SK-N-SH (cell line): ENCODE data around the gene ARHGAP15. TPM values are rescaled to one million over a fixed set of nuclear protein-coding genes. Genes with fewer than 3 reads are reported as not detected.

Source experiments
- CTCF ChIA-PET: fragments of 300-600, 350-600 bp; formaldehyde crosslinking; extraction: SDS; loops from one replicate; lab custom pipeline; 2021; lab: Yijun Ruan, JAX
- POLR2A ChIA-PET: fragments of 350-600 bp; sonication (Branson Sonifier 250); formaldehyde crosslinking; extraction: SDS; loops from one replicate; lab custom pipeline; 2020; ENCODE audit warnings: antibody characterized with exemption, inconsistent platforms; lab: Yijun Ruan, JAX
- DNase-seq: peaks from one replicate; pipeline ENCODE4 v3.0.0; 2012
- H2AFZ ChIP-seq: fragments of 200-600 bp; sonication (generic); 2 replicates; pipeline ENCODE4 v1.8.1; 2016; ENCODE audit warnings: antibody characterized with exemption, mild to moderate bottlenecking, low read depth
- H3F3A ChIP-seq: fragments of 200-600 bp; sonication (generic); replicated peaks from 2 replicates; pipeline ENCODE3; 2016; ENCODE audit warnings: antibody characterized with exemption, mild to moderate bottlenecking; ENCODE audit not compliant: insufficient read depth
- H3K27ac ChIP-seq, 2 experiments: fragments of 200-500 bp in 1 of 2; fragments of 200-600 bp in 1 of 2; sonication (Bioruptor generic) in 1 of 2; sonication (generic), shearing (Covaris generic) in 1 of 2; 2 replicates each; pipeline versions ENCODE4 v1.5.1 to v1.6.1; 2014 to 2016; ENCODE audit warnings: low read depth in 2 of 2, inconsistent platforms in 1 of 2, low read length in 1 of 2, mild to moderate bottlenecking in 1 of 2, mixed read lengths in 1 of 2
- H3K27me3 ChIP-seq: fragments of 200-600 bp; sonication (generic), shearing (Covaris generic); 2 replicates; pipeline ENCODE4 v1.6.1; 2016; ENCODE audit warnings: mixed run types; ENCODE audit not compliant: insufficient read depth
- H3K36me3 ChIP-seq, 2 experiments: fragments of 200-500 bp in 1 of 2; fragments of 200-600 bp in 1 of 2; sonication (Bioruptor generic) in 1 of 2; sonication (generic) in 1 of 2; replicated peaks in 1 of 2; 2 replicates each; pipeline versions ENCODE3 to v1.5.1; 2014 to 2016; ENCODE audit warnings: low read length in 1 of 2, mild to moderate bottlenecking in 1 of 2; ENCODE audit not compliant: insufficient read depth in 2 of 2, control insufficient read depth in 1 of 2
- H3K4me1 ChIP-seq, 2 experiments: fragments of 200-500 bp in 1 of 2; fragments of 200-600 bp in 1 of 2; sonication (Bioruptor generic) in 1 of 2; sonication (generic), shearing (Covaris generic) in 1 of 2; 2 replicates each; pipeline versions ENCODE4 v1.5.1 to v1.6.1; 2014 to 2016; ENCODE audit warnings: low read depth in 1 of 2, low read length in 1 of 2, mixed run types in 1 of 2; ENCODE audit not compliant: insufficient read depth in 2 of 2, control insufficient read depth in 1 of 2
- H3K4me2 ChIP-seq: fragments of 200-600 bp; sonication (generic), shearing (Covaris generic); 2 replicates; pipeline ENCODE4 v1.6.1; 2017; ENCODE audit warnings: mixed run types
- H3K4me3 ChIP-seq, 2 experiments: fragments of 200-500 bp in 1 of 2; fragments of 200-600 bp in 1 of 2; sonication (Bioruptor generic) in 1 of 2; sonication (generic), shearing (Covaris generic) in 1 of 2; 2 replicates each; pipeline versions ENCODE4 v1.5.1 to v1.8.1; 2014 to 2016; ENCODE audit warnings: low read depth in 2 of 2, inconsistent platforms in 1 of 2, low read length in 1 of 2, mild to moderate bottlenecking in 1 of 2, mixed read lengths in 1 of 2, moderate library complexity in 1 of 2
- H3K79me2 ChIP-seq: fragments of 200-600 bp; sonication (generic); 2 replicates; pipeline ENCODE4 v1.8.1; 2017; ENCODE audit warnings: mild to moderate bottlenecking; ENCODE audit not compliant: insufficient read depth
- H3K9ac ChIP-seq: fragments of 200-600 bp; sonication (generic); 2 replicates; pipeline ENCODE4 v1.6.1; 2017; ENCODE audit warnings: mixed run types
- H3K9me2 ChIP-seq: fragments of 200-600 bp; sonication (generic); 2 replicates; pipeline ENCODE4 v1.6.1; 2017; ENCODE audit warnings: mixed run types
- H3K9me3 ChIP-seq: fragments of 200-600 bp; sonication (generic); 2 replicates; pipeline ENCODE4 v1.6.1; 2017; ENCODE audit warnings: mixed run types, mild to moderate bottlenecking, moderate library complexity
- H4K20me1 ChIP-seq: fragments of 200-600 bp; sonication (generic); 2 replicates; pipeline ENCODE4 v1.6.1; 2017; ENCODE audit warnings: mild to moderate bottlenecking, mixed run types; ENCODE audit not compliant: insufficient read depth
- CHD2 ChIP-seq: fragments of 150-350 bp; IDR thresholded peaks from 2 replicates; pipeline ENCODE4 v1.6.1; 2018; ENCODE audit warnings: low read length; ENCODE audit not compliant: partially characterized antibody
- ELF1 ChIP-seq: IDR thresholded peaks from 2 replicates; pipeline ENCODE4 v1.4.0; 2012
- EP300 ChIP-seq, 2 experiments: IDR thresholded peaks; 2 replicates each; pipeline versions ENCODE4 v1.4.0 to v1.6.1; 2012; ENCODE audit warnings: borderline replicate concordance in 1 of 2, low read depth in 1 of 2, low read length in 1 of 2
- EZH2phosphoT487 ChIP-seq: fragments of 200-600 bp; sonication (generic); IDR thresholded peaks from 2 replicates; pipeline ENCODE4 v1.6.1; 2017; ENCODE audit warnings: low read depth, mixed run types, mild to moderate bottlenecking, antibody characterized with exemption, moderate library complexity, borderline replicate concordance
- FOSL2 ChIP-seq: IDR thresholded peaks from 2 replicates; pipeline ENCODE4 v1.4.0; 2012; ENCODE audit warnings: low read depth, mild to moderate bottlenecking, moderate library complexity, borderline replicate concordance
- FOXJ3 ChIP-seq: sonication (generic); formaldehyde crosslinking; IDR thresholded peaks from 2 replicates; pipeline ENCODE4 v1.5.1; 2020; ENCODE audit warnings: mild to moderate bottlenecking, missing genetic modification reagents
- FOXM1 ChIP-seq: IDR thresholded peaks from 2 replicates; pipeline ENCODE4 v1.4.0; 2012; ENCODE audit warnings: low read depth, mild to moderate bottlenecking
- GABPA ChIP-seq: IDR thresholded peaks from 2 replicates; pipeline ENCODE4 v1.4.0; 2012; ENCODE audit warnings: low read depth, mild to moderate bottlenecking
- GATA2 ChIP-seq: sonication (generic); formaldehyde crosslinking; IDR thresholded peaks from 2 replicates; pipeline ENCODE4 v1.5.0; 2020; ENCODE audit warnings: mild to moderate bottlenecking, missing genetic modification reagents
- JUND ChIP-seq: IDR thresholded peaks from 2 replicates; pipeline ENCODE4 v1.4.0; 2012
- MEF2A ChIP-seq: IDR thresholded peaks from 2 replicates; pipeline ENCODE4 v1.4.0; 2012; ENCODE audit warnings: low read depth, borderline replicate concordance
- MXI1 ChIP-seq: IDR thresholded peaks from 2 replicates; pipeline ENCODE4 v1.6.1; 2012; ENCODE audit warnings: mild to moderate bottlenecking, low read depth, low read length, improper control_type of control experiment
- NFIC ChIP-seq: IDR thresholded peaks from 2 replicates; pipeline ENCODE4 v1.4.0; 2012; ENCODE audit warnings: borderline replicate concordance
- NRF1 ChIP-seq: IDR thresholded peaks from 2 replicates; pipeline ENCODE4 v1.6.1; 2012; ENCODE audit warnings: low read depth, mild to moderate bottlenecking, low read length
- POLR2AphosphoS5 ChIP-seq: IDR thresholded peaks from 2 replicates; pipeline ENCODE4 v1.6.1; 2012; ENCODE audit warnings: low read depth, low read length
- RAD21 ChIP-seq: IDR thresholded peaks from 2 replicates; pipeline ENCODE4 v1.6.1; 2012; ENCODE audit warnings: mild to moderate bottlenecking, low read length
- RCOR1 ChIP-seq: fragments of 150-350 bp; IDR thresholded peaks from 2 replicates; pipeline ENCODE4 v1.6.1; 2017; ENCODE audit warnings: antibody characterized with exemption, low read length
- RFX5 ChIP-seq: IDR thresholded peaks from 2 replicates; pipeline ENCODE4 v1.6.1; 2012; ENCODE audit warnings: mild to moderate bottlenecking, improper control_type of control experiment, low read length
- RXRA ChIP-seq: IDR thresholded peaks from 2 replicates; pipeline ENCODE4 v1.4.0; 2012; ENCODE audit warnings: low read depth, mild to moderate bottlenecking, borderline replicate concordance
- TAF1 ChIP-seq: IDR thresholded peaks from 2 replicates; pipeline ENCODE4 v1.6.1; 2012; ENCODE audit warnings: low read depth, mild to moderate bottlenecking, low read length, moderate library complexity, borderline replicate concordance
- TCF12 ChIP-seq: IDR thresholded peaks from 2 replicates; pipeline ENCODE4 v1.4.0; 2012
- YY1 ChIP-seq: IDR thresholded peaks from 2 replicates; pipeline ENCODE4 v1.4.0; 2012; ENCODE audit warnings: low read depth, mild to moderate bottlenecking
- WGBS: methylation state at CpG from one replicate; pipeline ENCODE4 v1.1.6; 2017; ENCODE audit warnings: low lambda C conversion rate; 5-methylcytosine and 5-hydroxymethylcytosine counted together
- polyA plus RNA-seq, 3 experiments: library from polyadenylated mRNA; depleted of rRNA; stranded (reverse); fragments of >200 nt; gene quantifications; 2 replicates each; pipeline ENCODE4 v1.2.3, GENCODE V29; 2012
- TF ChIP-seq, protein P1 (sequence below): IDR thresholded peaks from 2 replicates; pipeline ENCODE4 v1.4.0; 2012; ENCODE audit warnings: low read depth

ARHGAP15 gene
- polyA plus RNA-seq, 1 of the 3 experiments (the other 2 are of a cell fraction) = not detected

DNA sequence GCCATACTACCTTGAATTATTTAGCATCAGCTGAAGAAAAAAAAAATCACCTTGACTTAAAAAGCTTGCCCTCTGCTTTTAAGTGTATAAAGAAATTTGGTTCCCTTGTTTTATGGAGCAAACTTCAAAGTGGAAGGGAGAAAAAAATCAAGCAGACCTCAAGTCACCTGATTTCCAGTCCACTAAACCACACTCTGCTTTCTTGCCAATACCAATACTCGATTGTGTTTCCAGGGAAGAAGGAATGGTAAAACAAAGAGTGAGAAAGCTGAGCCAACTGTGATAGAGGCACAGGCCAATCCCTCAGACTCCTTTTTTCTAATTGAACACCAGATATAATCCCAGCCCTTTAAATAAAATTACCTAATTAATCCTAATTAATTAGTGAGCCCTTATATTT lies 587.3 kb downstream of the ARHGAP15 start:
- no peaks in the 10 kb centered on the region for H3K9me3 ChIP-seq
- H2AFZ ChIP-seq = no peak overlapping the region
- no peak overlapping the region for H3K9ac ChIP-seq
- H3K4me3 ChIP-seq = no peak overlapping the region
- H3K9me2 ChIP-seq = no peaks in the 10 kb centered on the region
- H3K36me3 ChIP-seq = no peaks in the 10 kb centered on the region
- peaks cover 0 to 23% of the 10 kb centered on the region in 2 experiments; a peak in 2 of 4 replicates for H3K4me1 ChIP-seq
- no peaks in the 10 kb centered on the region for H3F3A ChIP-seq
- H3K27ac ChIP-seq = peak overlapping the region in 1 of 2 experiments; percentile 89; a peak in 2 of 4 replicates
- no peak for TF ChIP-seq MEF2A
- TF ChIP-seq, protein P1, sequence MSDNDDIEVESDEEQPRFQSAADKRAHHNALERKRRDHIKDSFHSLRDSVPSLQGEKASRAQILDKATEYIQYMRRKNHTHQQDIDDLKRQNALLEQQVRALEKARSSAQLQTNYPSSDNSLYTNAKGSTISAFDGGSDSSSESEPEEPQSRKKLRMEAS = no peak
- no peak for TF ChIP-seq YY1
- no peak for TF ChIP-seq EZH2phosphoT487
- TF ChIP-seq MXI1 = no peak
- TF ChIP-seq EP300 (IDR thresholded peaks at IDR 0.05; ENCODE audit: borderline replicate concordance in 1 of 2, low read depth in 1 of 2, low read length in 1 of 2) = no peak
- TF ChIP-seq GATA2 = no peak
- no peak for TF ChIP-seq ELF1
- TF ChIP-seq GABPA = no peak
- TF ChIP-seq POLR2AphosphoS5 = no peak
- TF ChIP-seq, all 33 proteins: peak for 0
- ChIA-PET CTCF (interaction anchor here (0.6 to 1.3 kb wide), 2 partner anchors 359 to 464 kb away, joined by 3 read pairs; no protein-coding TSS in a partner anchor), POLR2A (no interaction called here)
- no peaks in the 10 kb centered on the region for H4K20me1 ChIP-seq
- no peak overlapping the region for H3K4me2 ChIP-seq
- H3K27me3 ChIP-seq = no peaks in the 10 kb centered on the region
- WGBS = 61% methylated on average over 1 of the region's 1 CpG
- no peak for DNase-seq
- no peaks in the 10 kb centered on the region for H3K79me2 ChIP-seq

DNA sequence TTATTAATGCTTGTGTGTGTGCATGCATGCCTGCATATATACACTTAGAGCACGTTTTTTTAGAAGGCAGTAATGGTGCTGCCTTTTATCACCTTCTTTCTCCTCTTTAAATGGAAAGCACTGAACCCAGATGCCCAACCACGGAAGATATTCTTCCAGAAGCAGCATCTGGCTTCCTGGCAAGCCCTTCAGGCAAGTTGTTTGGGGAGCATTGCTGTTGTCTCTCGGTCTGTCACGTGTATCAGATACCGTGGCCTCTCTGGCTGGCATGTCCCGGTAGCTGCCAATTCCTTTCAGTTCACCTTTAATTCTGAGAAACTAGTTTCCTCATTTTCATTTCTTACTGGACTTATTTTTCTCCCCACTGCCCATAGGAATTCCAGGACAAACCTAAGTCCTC lies 587.8 kb downstream of the ARHGAP15 start:
- H3K9me2 ChIP-seq = no peaks in the 10 kb centered on the region
- H3K27me3 ChIP-seq = no peaks in the 10 kb centered on the region
- DNase-seq = peak; percentile 71
- H2AFZ ChIP-seq = 0 out of 2 replicates have a peak overlapping the region, but pooled peaks have one; percentile 37
- no peaks in the 10 kb centered on the region for H3K79me2 ChIP-seq
- peaks cover 0 to 23% of the 10 kb centered on the region in 2 experiments; a peak in 2 of 4 replicates for H3K4me1 ChIP-seq
- ChIA-PET POLR2A (no interaction called here), CTCF (interaction anchor here (1.3 to 1.4 kb wide), 2 partner anchors 28 to 465 kb away, joined by 3 to 4 read pairs; no protein-coding TSS in a partner anchor)
- peak overlapping the region in 1 of 2 experiments; percentile 89; a peak in 2 of 4 replicates for H3K27ac ChIP-seq
- no peak overlapping the region for H3K9ac ChIP-seq
- H4K20me1 ChIP-seq = no peaks in the 10 kb centered on the region
- no peaks in the 10 kb centered on the region for H3K36me3 ChIP-seq
- no peak; the same call in 1 of the 2 replicates for TF ChIP-seq TCF12
- TF ChIP-seq FOXJ3 = peak; percentile 86
- peak; percentile 87 for TF ChIP-seq RCOR1
- TF ChIP-seq GABPA = no peak
- TF ChIP-seq GATA2 = peak; percentile 76
- no peak for TF ChIP-seq NRF1
- TF ChIP-seq FOSL2 = no peak
- TF ChIP-seq EP300 (IDR thresholded peaks at IDR 0.05; ENCODE audit: borderline replicate concordance in 1 of 2, low read depth in 1 of 2, low read length in 1 of 2) = peak in 1 of 2 experiments; percentile 95; a peak in 2 of 4 replicates
- TF ChIP-seq YY1 = no peak
- TF ChIP-seq NFIC = no peak
- TF ChIP-seq RFX5 = no peak
- TF ChIP-seq CHD2 = peak; percentile 84
- TF ChIP-seq TAF1 = no peak
- TF ChIP-seq MXI1 = peak; percentile 91
- no peak for TF ChIP-seq JUND
- no peak for TF ChIP-seq FOXM1
- TF ChIP-seq RXRA = no peak
- peak; percentile 18; the same call in 1 of the 2 replicates for TF ChIP-seq RAD21
- TF ChIP-seq MEF2A = no peak
- no peaks in the 10 kb centered on the region for H3F3A ChIP-seq
- H3K4me2 ChIP-seq = no peak overlapping the region
- no peaks in the 10 kb centered on the region for H3K9me3 ChIP-seq
- H3K4me3 ChIP-seq = no peak overlapping the region
- WGBS = 30% methylated on average over 6 of the region's 6 CpGs
